AG04449 (cell line): ENCODE results near the gene TNFRSF1A.
A peak's percentile ranks its signal among the peaks of the same experiment; 100 is the strongest.

Experiments
- CTCF ChIA-PET: fragments of 350-600 bp; formaldehyde crosslinking; extraction: SDS; loops from one replicate; lab custom pipeline; 2021; ENCODE audit warnings: antibody characterized with exemption; lab: Yijun Ruan, JAX
- POLR2A ChIA-PET: fragments of 400-600, 350-600 bp; formaldehyde crosslinking; extraction: SDS; loops from one replicate; lab custom pipeline; 2020; ENCODE audit warnings: antibody characterized with exemption, inconsistent platforms; lab: Yijun Ruan, JAX
- DNase-seq: peaks from one replicate; pipeline ENCODE4 v3.0.0-alpha.2; 2010; ENCODE audit warnings: low read depth, low spot score
- H3K4me3 ChIP-seq: 2 replicates; pipeline ENCODE4 v1.5.1; 2011; ENCODE audit warnings: low read depth, mild to moderate bottlenecking, control low read depth, low read length
- TF ChIP-seq, protein P1 (sequence below): IDR thresholded peaks from one replicate; pipeline ENCODE4 v1.5.1; 2011; ENCODE audit warnings: mild to moderate bottlenecking, moderate library complexity, low read length, control low read depth, inconsistent platforms; ENCODE audit not compliant: insufficient read depth; ENCODE audit errors: missing control alignments

The TNFRSF1A gene

GRCh38 chr12:6378709-6379472 is 37.0 kb upstream of the TNFRSF1A start:
- CTCF ChIA-PET, result interaction anchor here (1.5 to 1.7 kb wide), 2 partner anchors 11 to 57 kb away, joined by 3 read pairs; no protein-coding TSS in a partner anchor

GRCh38 chr12:6377667-6377994 is 35.8 kb upstream of the TNFRSF1A start:
- CTCF ChIA-PET, result interaction anchor here (0.7 to 1.3 kb wide), 3 partner anchors 15 to 87 kb away, joined by 3 to 5 read pairs (median 3); no protein-coding TSS in a partner anchor

More at GRCh38 chr12:6378709-6379472, 37.0 kb upstream of the TNFRSF1A start:
- POLR2A ChIA-PET, result no interaction called here
- DNase-seq, result no peak
- H3K4me3 ChIP-seq, result no peak overlapping the region
- TF ChIP-seq, protein P1, sequence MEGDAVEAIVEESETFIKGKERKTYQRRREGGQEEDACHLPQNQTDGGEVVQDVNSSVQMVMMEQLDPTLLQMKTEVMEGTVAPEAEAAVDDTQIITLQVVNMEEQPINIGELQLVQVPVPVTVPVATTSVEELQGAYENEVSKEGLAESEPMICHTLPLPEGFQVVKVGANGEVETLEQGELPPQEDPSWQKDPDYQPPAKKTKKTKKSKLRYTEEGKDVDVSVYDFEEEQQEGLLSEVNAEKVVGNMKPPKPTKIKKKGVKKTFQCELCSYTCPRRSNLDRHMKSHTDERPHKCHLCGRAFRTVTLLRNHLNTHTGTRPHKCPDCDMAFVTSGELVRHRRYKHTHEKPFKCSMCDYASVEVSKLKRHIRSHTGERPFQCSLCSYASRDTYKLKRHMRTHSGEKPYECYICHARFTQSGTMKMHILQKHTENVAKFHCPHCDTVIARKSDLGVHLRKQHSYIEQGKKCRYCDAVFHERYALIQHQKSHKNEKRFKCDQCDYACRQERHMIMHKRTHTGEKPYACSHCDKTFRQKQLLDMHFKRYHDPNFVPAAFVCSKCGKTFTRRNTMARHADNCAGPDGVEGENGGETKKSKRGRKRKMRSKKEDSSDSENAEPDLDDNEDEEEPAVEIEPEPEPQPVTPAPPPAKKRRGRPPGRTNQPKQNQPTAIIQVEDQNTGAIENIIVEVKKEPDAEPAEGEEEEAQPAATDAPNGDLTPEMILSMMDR, result no peak

DNA sequence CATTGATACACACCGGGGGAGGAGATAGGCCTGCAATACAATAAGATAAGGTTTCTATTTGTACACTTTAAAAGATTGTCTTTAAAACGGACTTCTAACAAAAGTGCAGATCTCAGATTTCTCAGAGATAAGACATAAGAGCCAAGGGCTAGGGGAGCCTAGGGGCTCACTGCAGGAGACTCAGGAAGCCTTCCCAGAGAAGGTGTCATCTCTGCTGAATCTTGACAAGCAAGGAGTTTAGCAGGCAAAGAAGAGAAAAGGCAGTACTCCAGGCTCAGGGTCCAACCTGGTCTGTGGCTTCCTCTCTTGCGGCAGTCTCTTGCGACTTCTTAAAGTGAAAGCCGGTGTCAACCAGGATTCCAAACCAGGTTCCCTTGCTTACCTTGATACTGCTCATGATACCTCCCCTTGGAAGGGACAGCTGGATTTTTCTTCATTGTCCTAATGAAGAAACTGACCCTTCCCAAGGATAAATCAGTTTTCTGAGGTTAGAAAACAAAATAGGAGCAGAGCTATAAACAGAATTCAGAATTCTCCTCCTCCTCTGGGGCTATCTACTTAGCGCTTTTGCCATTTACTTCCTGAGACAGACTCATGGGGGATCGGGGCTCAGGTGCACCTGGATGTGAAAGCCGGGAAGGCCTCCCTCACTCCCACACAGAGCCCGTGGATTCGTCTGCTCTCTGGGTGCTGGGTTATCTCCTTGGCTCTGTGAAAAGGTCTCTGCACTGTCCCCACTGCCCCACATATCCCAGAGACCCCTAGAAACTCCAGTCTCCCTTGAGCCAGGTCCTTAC is 35.2 kb upstream of the TNFRSF1A start:
- no peak overlapping the region for H3K4me3 ChIP-seq
- TF ChIP-seq, protein P1, result no peak
- ChIA-PET CTCF (interaction anchor here (0.7 to 1.3 kb wide), 3 partner anchors 14 to 88 kb away, joined by 3 to 5 read pairs (median 3); no protein-coding TSS in a partner anchor), POLR2A (interaction anchor here (1.4 kb wide), 1 partner anchor 42 kb away, joined by 3 read pairs; no protein-coding TSS in a partner anchor)
- DNase-seq, result no peak

More at GRCh38 chr12:6377667-6377994, 35.8 kb upstream of the TNFRSF1A start:
- TF ChIP-seq, protein P1, result no peak
- no peak overlapping the region for H3K4me3 ChIP-seq
- POLR2A ChIA-PET, result interaction anchor here (1.4 kb wide), 1 partner anchor 42 kb away, joined by 3 read pairs; no protein-coding TSS in a partner anchor
- no peak for DNase-seq

- ChIA-PET CTCF (no interaction called here), POLR2A (no interaction called here)
- TF ChIP-seq, protein P1, result peak; percentile 61
- no peak overlapping the region for H3K4me3 ChIP-seq
- DNase-seq, result no peak
These were observed 34.4 kb upstream of the TNFRSF1A start for GRCh38 chr12:6376079-6376869.

DNA sequence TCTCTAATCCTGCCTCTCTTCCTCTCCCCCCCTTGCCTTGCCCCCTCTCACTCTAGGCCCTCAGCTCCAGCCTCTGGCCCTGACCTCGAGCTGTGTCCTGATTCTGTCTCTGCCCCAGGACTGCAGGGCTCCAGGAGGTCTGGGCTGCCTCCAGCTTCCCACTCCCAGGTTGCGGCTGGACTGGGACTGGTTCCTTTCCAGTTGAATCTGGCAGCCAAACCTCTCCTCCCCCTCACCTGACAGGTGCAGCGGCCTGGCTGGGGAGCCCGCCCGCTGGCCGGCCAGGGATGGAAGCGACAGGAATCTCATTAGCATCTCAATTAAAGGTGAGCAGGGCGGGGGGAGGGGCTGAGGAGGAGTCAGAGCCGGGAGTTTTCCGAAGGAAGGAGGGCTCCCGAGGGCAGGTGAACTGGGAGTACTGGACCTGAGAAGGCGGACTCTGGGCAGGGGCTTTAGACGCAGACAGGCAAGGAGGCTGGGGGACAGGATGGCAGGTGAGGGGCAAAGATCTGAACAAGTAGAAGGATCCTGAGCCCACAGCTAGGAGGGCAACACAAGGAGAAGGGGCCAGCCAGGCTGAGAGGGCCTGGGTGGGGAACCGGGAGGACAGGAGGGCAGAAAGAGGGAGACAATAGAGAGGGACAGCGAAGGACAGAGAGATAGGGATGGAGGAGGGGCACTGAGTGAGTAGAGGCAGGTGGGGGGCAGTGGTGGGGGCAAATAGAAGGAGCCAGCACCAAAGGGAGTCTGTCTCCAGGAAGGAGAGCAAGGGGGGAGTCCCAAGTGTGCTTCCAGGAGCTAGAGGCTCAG is 33.6 kb upstream of the TNFRSF1A start, which contains the start of gene SCNN1A:
SCNN1A (minus strand) TSS at position 295 of the 810 bp plus-strand sequence. CDS start 780 bp downstream, outside the sequence.
- ChIA-PET POLR2A (interaction anchor here (1.0 kb wide), 1 partner anchor 8 kb away, joined by 3 read pairs; the partner anchor contains the start of gene LTBR), CTCF (interaction anchor here (1.7 kb wide), 1 partner anchor 8 kb away, joined by 11 read pairs; the partner anchor contains the start of gene LTBR)
- no peak within 1 kb of the TSS for H3K4me3 ChIP-seq
- no peak for DNase-seq
- TF ChIP-seq, protein P1, result no peak
